GM23248 (cell line): ENCODE data around the gene GTF2F2. TPM values are rescaled to one million over a fixed set of nuclear protein-coding genes. Genes with fewer than 3 reads are reported as not detected.

Experiments used
- DNase-seq: peaks from one replicate; pipeline ENCODE4 v3.0.0-alpha.2; 2015
- H2AFZ ChIP-seq: fragments of 200-600 bp; sonication (generic); 2 replicates; pipeline ENCODE4 v1.6.1; 2016; ENCODE audit warnings: antibody characterized with exemption
- H3F3A ChIP-seq: fragments of 200-600 bp; sonication (generic); 2 replicates; pipeline ENCODE4 v1.6.1; 2016; ENCODE audit warnings: mild to moderate bottlenecking, antibody characterized with exemption, mixed run types; ENCODE audit not compliant: insufficient read depth
- H3K27ac ChIP-seq: fragments of 200-600 bp; sonication (generic); 2 replicates; pipeline ENCODE4 v1.5.1; 2016; ENCODE audit warnings: mild to moderate bottlenecking
- H3K27me3 ChIP-seq: fragments of 200-600 bp; sonication (generic); replicated peaks from 2 replicates; pipeline ENCODE4 v1.6.1; 2016; ENCODE audit warnings: mild to moderate bottlenecking; ENCODE audit not compliant: insufficient read depth
- H3K36me3 ChIP-seq: fragments of 200-600 bp; sonication (generic); 2 replicates; pipeline ENCODE4 v1.6.1; 2016; ENCODE audit warnings: low read depth, mild to moderate bottlenecking
- H3K4me1 ChIP-seq: fragments of 200-600 bp; sonication (generic); 2 replicates; pipeline ENCODE4 v1.6.1; 2016; ENCODE audit warnings: mild to moderate bottlenecking; ENCODE audit not compliant: insufficient read depth
- H3K4me2 ChIP-seq: fragments of 200-600 bp; sonication (generic); one replicate; pipeline ENCODE4 v1.6.1; 2016; ENCODE audit warnings: mild to moderate bottlenecking; ENCODE audit not compliant: unreplicated experiment
- H3K4me3 ChIP-seq: fragments of 200-600 bp; sonication (generic); 2 replicates; pipeline ENCODE4 v1.5.1; 2016; ENCODE audit warnings: mild to moderate bottlenecking
- H3K79me2 ChIP-seq: fragments of 200-600 bp; sonication (generic); 2 replicates; pipeline ENCODE4 v1.6.1; 2016; ENCODE audit warnings: mild to moderate bottlenecking; ENCODE audit not compliant: insufficient read depth
- H3K9ac ChIP-seq: fragments of 200-600 bp; sonication (generic); 2 replicates; pipeline ENCODE4 v1.6.1; 2016; ENCODE audit warnings: mild to moderate bottlenecking
- H3K9me2 ChIP-seq: fragments of 200-600 bp; sonication (generic); 2 replicates; pipeline ENCODE4 v1.6.1; 2016; ENCODE audit warnings: mixed run types, mild to moderate bottlenecking, moderate library complexity; ENCODE audit not compliant: insufficient read depth
- H3K9me3 ChIP-seq: fragments of 200-600 bp; sonication (generic); one replicate; pipeline ENCODE4 v1.6.1; 2017; ENCODE audit warnings: low read depth
- H4K20me1 ChIP-seq: fragments of 200-600 bp; sonication (generic); 2 replicates; pipeline ENCODE4 v1.6.0; 2016; ENCODE audit not compliant: insufficient read depth
- EZH2 ChIP-seq: fragments of 200-600 bp; sonication (generic); IDR thresholded peaks from 2 replicates; pipeline ENCODE4 v1.6.1; 2018; ENCODE audit warnings: antibody characterized with exemption, mild to moderate bottlenecking; ENCODE audit not compliant: insufficient read depth, poor library complexity, severe bottlenecking
- EZH2phosphoT487 ChIP-seq: fragments of 200-600 bp; sonication (generic); IDR thresholded peaks from 2 replicates; pipeline ENCODE4 v1.6.1; 2018; ENCODE audit warnings: antibody characterized with exemption, moderate library complexity, mild to moderate bottlenecking, low read depth; ENCODE audit not compliant: insufficient read depth
- WGBS, 2 experiments: methylation state at CpG; one replicate each; pipeline ENCODE4 v1.1.6; 2015 to 2017; ENCODE audit warnings: low lambda C conversion rate in 2 of 2, low coverage in 1 of 2; ENCODE audit errors: missing lambda C conversion rate in 2 of 2; 5-methylcytosine and 5-hydroxymethylcytosine counted together
- in situ Hi-C: fragments of 300-500 bp; cut with MboI; formaldehyde crosslinking; loops from 2 replicates; pipeline ENCODE4 v1.15.0; 2020
- polyA plus RNA-seq: library from polyadenylated mRNA; unstranded; fragments of >200 nt; fragmentation: Nextera tagmentation; extraction: Ambion mirVana; gene quantifications from 2 replicates; pipeline ENCODE4 v1.2.1, GENCODE V29; 2016
- total RNA-seq: library from RNA; depleted of rRNA; stranded (reverse); fragments of >200 nt; shearing (Covaris generic); gene quantifications from 2 replicates; pipeline ENCODE4 v1.2.3, GENCODE V29; 2014

GTF2F2 gene
- total and polyA plus RNA-seq, 2 experiments from 2014 or later: 23.7 to 27.6 TPM

DNA sequence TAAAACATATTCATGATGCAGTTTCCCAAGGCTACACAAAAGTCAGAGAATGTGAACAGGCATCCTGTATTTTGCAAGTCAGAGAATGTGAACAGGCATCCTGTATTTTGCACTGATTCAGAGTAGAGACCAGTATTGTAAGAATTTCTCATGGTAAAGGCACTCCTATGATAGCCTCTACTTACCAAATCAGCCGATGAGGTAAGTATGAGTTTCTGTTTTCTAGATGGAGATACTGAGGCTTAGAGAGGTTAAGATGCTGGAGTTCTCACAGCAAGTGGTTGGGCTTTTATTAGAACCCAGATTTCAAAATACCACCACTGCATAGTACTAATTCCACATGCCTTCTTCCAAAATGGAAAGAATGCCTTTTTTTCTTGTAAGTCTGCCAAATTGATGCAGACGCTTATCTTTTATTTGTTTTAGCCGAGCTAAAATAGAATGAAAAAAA lies 208.4 kb downstream of the GTF2F2 start:
- no peaks in the 10 kb centered on the region for H3K9me3 ChIP-seq
- peaks cover 55% of the 10 kb centered on the region for H3K4me1 ChIP-seq
- peak; percentile 50 for DNase-seq
- no peaks in the 10 kb centered on the region for H3K27me3 ChIP-seq
- H3K36me3 ChIP-seq: no peaks in the 10 kb centered on the region
- in situ Hi-C loops: no loop called here
- H3K9ac ChIP-seq: no peak overlapping the region
- no peak overlapping the region for H2AFZ ChIP-seq
- WGBS, 2 experiments: 37 to 48% methylated on average over 3 of the region's 3 CpGs
- peaks cover 12% of the 10 kb centered on the region; the same call in 1 of the 2 replicates for H4K20me1 ChIP-seq
- no peaks in the 10 kb centered on the region for H3K9me2 ChIP-seq
- TF ChIP-seq EZH2: no peak
- peaks cover 74% of the 10 kb centered on the region for H3F3A ChIP-seq
- 0 out of 2 replicates have a peak overlapping the region, but pooled peaks have one; percentile 25 for H3K27ac ChIP-seq
- no peaks in the 10 kb centered on the region for H3K79me2 ChIP-seq
- no peak overlapping the region for H3K4me2 ChIP-seq
- H3K4me3 ChIP-seq: no peak overlapping the region

DNA sequence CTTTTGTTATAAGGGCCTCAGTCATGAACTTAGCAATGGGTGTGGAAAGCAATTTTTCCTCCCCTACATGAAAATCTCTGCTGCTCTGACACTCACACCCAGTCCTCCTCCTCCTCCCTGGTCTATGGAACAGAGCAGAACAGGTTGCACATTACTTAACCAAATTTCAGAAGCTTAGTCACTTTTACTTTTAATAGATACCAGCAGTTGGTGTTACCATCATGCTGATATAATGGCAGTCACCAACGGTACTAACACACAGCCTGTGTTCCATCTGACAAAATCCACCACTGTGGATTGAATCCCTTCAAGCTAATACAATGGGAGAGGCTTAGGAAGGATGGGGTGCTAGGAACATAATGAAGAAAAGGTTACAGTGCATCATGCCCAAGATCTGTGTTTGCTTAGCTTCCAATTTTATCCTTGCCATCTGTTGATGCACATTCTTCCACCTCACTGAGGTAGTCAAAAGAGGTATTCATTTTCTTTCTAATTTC lies 210.9 kb downstream of the GTF2F2 start:
- Histone ChIP-seq H4K20me1 (peaks cover 31% of the 10 kb centered on the region; the same call in 1 of the 2 replicates), H3K9ac (no peak overlapping the region), H3K27me3 (no peaks in the 10 kb centered on the region), H3K9me3 (no peaks in the 10 kb centered on the region), H3F3A (peaks cover 86% of the 10 kb centered on the region), H3K36me3 (peaks cover 18% of the 10 kb centered on the region), H2AFZ (no peak overlapping the region), H3K79me2 (peaks cover 8% of the 10 kb centered on the region; the same call in 1 of the 2 replicates), H3K4me1 (peaks cover 67% of the 10 kb centered on the region), H3K9me2 (no peaks in the 10 kb centered on the region), H3K4me2 (peak overlapping the region; percentile 22), H3K4me3 (no peak overlapping the region), H3K27ac (peak overlapping the region; percentile 73; the same call in 1 of the 2 replicates)
- WGBS, 2 experiments: 50% methylated on average over 1 of the region's 1 CpG
- no peak for DNase-seq
- in situ Hi-C loops: no loop called here
- TF ChIP-seq EZH2phosphoT487 (no peak), EZH2 (no peak)

GRCh38 chr13:45331692-45332035 lies 211.4 kb downstream of the GTF2F2 start:
- in situ Hi-C loops: no loop called here
- Histone ChIP-seq H3K4me2 (peak overlapping the region; percentile 22), H3K4me3 (no peak overlapping the region), H3K9ac (peak overlapping the region; percentile 29; the same call in 1 of the 2 replicates), H3K27ac (peak overlapping the region; percentile 73), H4K20me1 (peaks cover 36% of the 10 kb centered on the region; the same call in 1 of the 2 replicates), H3K9me2 (no peaks in the 10 kb centered on the region), H3K79me2 (peaks cover 13% of the 10 kb centered on the region), H2AFZ (no peak overlapping the region), H3K36me3 (peaks cover 23% of the 10 kb centered on the region), H3K27me3 (no peaks in the 10 kb centered on the region), H3K9me3 (no peaks in the 10 kb centered on the region), H3F3A (peaks cover 86% of the 10 kb centered on the region), H3K4me1 (peaks cover 68% of the 10 kb centered on the region)
- no peak for DNase-seq
- TF ChIP-seq EZH2phosphoT487 (no peak), EZH2 (no peak)
- 25% methylated on average over 3 of the region's 3 CpGs for WGBS, 2 experiments

DNA sequence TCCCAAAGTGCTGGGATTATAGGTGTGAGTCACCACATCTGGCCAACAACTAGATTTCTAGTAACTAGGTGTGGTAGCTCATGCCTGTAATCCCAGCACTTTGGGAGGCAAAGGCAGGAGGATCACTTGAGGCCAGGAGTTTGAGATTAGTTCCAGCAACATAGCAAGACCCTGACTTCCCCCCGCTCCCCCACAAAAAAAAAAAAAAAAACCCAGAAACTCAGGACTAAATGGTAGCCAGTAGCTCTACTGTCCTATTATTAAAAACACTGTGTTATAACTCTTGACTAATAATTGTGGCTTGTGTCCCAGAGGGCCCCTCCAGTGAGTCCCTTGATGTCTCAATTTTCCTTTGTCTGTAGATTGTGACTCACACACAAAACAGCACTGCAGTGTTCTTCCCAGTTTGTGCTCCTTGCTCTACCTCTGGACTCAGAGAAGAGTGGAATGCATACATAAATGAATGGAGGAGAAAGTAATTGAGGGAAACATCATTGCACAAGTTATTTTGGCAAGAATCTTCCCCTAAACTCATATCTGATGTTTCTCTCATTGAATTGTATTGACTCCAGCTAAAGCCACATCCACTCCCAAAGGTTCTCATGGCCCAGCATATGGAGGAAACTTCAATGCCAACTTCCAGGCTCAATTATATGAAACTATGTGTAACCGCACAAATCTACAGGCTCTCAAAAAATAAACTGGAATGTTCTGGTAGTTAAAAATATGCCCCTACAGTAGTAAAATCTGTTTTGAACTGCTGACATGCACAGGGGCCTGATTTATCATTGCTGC lies 211.9 kb downstream of the GTF2F2 start:
- peak overlapping the region; percentile 31 for H3K4me2 ChIP-seq

More for the DNA sequence above, 211.9 kb downstream of the GTF2F2 start:
- Histone ChIP-seq H4K20me1 (peaks cover 42% of the 10 kb centered on the region), H3K27me3 (no peaks in the 10 kb centered on the region), H3K36me3 (peaks cover 28% of the 10 kb centered on the region), H3K9me2 (no peaks in the 10 kb centered on the region), H3K27ac (peak overlapping the region; percentile 73), H3K9me3 (no peaks in the 10 kb centered on the region), H3K4me3 (no peak overlapping the region), H2AFZ (no peak overlapping the region), H3K4me1 (peaks cover 72% of the 10 kb centered on the region), H3F3A (peaks cover 86% of the 10 kb centered on the region), H3K79me2 (peaks cover 19% of the 10 kb centered on the region), H3K9ac (peak overlapping the region; percentile 29; the same call in 1 of the 2 replicates)
- TF ChIP-seq EZH2 (no peak), EZH2phosphoT487 (peak; percentile 85)
- DNase-seq: peak; percentile 98
- in situ Hi-C loops: no loop called here
- WGBS, 2 experiments: 4 to 5% methylated on average over 2 of the region's 2 CpGs
